Adrenal gland (tissue), 5 donors: ENCODE measurements around the gene KLF13.

Experiments
- CTCF ChIP-seq, 6 experiments: fragments of 450-650 bp in 4 of 6; fragments of 200-600 bp in 2 of 6; sonication (generic) in 1 of 6; IDR thresholded peaks; 1 replicate in 5 of 6; 2 replicates in 1 of 6; pipeline versions ENCODE4 v1.5.1 to v1.8.0; 2016 to 2021; ENCODE audit warnings: antibody characterized with exemption in 6 of 6, mild to moderate bottlenecking in 2 of 6, moderate library complexity in 1 of 6
- POLR2A ChIP-seq, 2 donors: fragments of 450-650 bp; IDR thresholded peaks; one replicate each; pipeline ENCODE4 v1.6.1; 2017; ENCODE audit warnings: antibody characterized with exemption in 2 of 2, mild to moderate bottlenecking in 2 of 2, moderate library complexity in 1 of 2
- donor health status: DM: no; HTN: no; CAD: no.

DNA sequence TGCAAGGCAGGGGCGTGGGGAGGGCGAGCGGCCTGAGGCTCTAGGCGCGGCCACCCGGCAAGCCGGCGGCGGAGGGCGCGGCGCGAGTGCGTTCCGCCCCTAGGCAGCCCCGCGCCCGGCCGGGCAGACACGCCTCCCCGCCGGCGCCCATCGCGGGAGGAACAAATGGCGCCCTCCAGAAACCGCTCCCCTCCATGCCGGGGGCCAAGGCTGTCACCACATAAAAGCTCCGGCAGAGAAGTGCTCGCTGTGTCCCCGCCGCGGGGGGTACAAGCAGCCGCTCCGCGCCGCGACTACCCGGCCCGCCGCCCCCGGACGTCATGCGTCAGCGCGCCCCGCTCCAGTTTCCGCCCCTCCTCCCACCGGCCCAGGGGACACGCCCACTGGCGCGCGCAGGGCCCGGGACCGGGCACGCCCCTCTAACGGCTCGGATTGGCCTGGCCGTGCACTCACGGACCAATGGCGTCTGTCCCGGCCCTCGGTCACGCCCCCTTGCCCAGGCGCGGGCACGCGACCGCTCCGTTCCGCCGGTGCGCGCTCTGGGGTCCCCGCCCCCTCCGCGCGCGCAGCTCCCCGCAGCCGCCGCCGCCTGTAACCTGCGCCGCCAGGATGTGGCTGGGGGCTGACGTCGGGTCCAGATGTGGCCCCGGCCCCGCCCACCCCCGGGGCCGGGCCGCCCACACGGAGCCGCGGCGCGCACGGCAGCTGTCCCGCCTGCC, at the start of gene KLF13:
- no peak for TF ChIP-seq CTCF (IDR thresholded peaks at IDR 0.05)
- peak; percentile 88 to 89 for TF ChIP-seq POLR2A (IDR thresholded peaks at IDR 0.05)
